Measurements from ENCODE around the gene AACS. TPM values are rescaled to one million over a fixed set of nuclear protein-coding genes. Genes with fewer than 3 reads are reported as not detected.

The AACS gene
- total RNA-seq, 6 experiments from 2014 or later = 3.2 to 11.3 (median 4.8) TPM

- no peak overlapping the region for H3K27ac ChIP-seq
- no peak overlapping the region for H3K4me3 ChIP-seq
- H3K9me3 ChIP-seq = no peaks in the 10 kb centered on the region
- TF ChIP-seq, protein P1, sequence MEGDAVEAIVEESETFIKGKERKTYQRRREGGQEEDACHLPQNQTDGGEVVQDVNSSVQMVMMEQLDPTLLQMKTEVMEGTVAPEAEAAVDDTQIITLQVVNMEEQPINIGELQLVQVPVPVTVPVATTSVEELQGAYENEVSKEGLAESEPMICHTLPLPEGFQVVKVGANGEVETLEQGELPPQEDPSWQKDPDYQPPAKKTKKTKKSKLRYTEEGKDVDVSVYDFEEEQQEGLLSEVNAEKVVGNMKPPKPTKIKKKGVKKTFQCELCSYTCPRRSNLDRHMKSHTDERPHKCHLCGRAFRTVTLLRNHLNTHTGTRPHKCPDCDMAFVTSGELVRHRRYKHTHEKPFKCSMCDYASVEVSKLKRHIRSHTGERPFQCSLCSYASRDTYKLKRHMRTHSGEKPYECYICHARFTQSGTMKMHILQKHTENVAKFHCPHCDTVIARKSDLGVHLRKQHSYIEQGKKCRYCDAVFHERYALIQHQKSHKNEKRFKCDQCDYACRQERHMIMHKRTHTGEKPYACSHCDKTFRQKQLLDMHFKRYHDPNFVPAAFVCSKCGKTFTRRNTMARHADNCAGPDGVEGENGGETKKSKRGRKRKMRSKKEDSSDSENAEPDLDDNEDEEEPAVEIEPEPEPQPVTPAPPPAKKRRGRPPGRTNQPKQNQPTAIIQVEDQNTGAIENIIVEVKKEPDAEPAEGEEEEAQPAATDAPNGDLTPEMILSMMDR (IDR thresholded peaks at IDR 0.05) = no peak
- TF ChIP-seq POLR2A (IDR thresholded peaks at IDR 0.05) = no peak
- 100% methylated on average over 2 of the region's 40 CpGs for WGBS (ENCODE audit: insufficient coverage, low coverage, low lambda C conversion rate, missing lambda C conversion rate)
- peaks cover 0 to 2% (median 0%) of the 10 kb centered on the region in 4 donors for H3K36me3 ChIP-seq
- intact Hi-C loops (cut with DNase I) = no loop called here
- DNase-seq (no peak), ATAC-seq (peak in 1 of 4 donors; percentile 14)
- H3K27me3 ChIP-seq = no peaks in the 10 kb centered on the region
- peaks cover 0 to 3% (median 2%) of the 10 kb centered on the region in 4 donors for H3K4me1 ChIP-seq
These were observed 49.3 kb downstream of the AACS start for GRCh38 chr12:125114365-125115141.

GRCh38 chr12:125120566-125120965 lies 55.3 kb downstream of the AACS start:
- TF ChIP-seq, protein P1 (IDR thresholded peaks at IDR 0.05) = no peak
- TF ChIP-seq POLR2A (IDR thresholded peaks at IDR 0.05) = no peak
- no peaks in the 10 kb centered on the region for H3K9me3 ChIP-seq
- DNase-seq = no peak
- no peaks in the 10 kb centered on the region for H3K27me3 ChIP-seq
- no peak for ATAC-seq
- H3K36me3 ChIP-seq = peaks cover 0 to 2% (median 0%) of the 10 kb centered on the region in 4 donors
- no peak overlapping the region for H3K4me3 ChIP-seq
- no peaks in the 10 kb centered on the region for H3K4me1 ChIP-seq
- WGBS (ENCODE audit: insufficient coverage, low coverage, low lambda C conversion rate, missing lambda C conversion rate) = 96% methylated on average over 10 of the region's 12 CpGs
- intact Hi-C loops (cut with DNase I) = no loop called here
- no peak overlapping the region for H3K27ac ChIP-seq

DNA sequence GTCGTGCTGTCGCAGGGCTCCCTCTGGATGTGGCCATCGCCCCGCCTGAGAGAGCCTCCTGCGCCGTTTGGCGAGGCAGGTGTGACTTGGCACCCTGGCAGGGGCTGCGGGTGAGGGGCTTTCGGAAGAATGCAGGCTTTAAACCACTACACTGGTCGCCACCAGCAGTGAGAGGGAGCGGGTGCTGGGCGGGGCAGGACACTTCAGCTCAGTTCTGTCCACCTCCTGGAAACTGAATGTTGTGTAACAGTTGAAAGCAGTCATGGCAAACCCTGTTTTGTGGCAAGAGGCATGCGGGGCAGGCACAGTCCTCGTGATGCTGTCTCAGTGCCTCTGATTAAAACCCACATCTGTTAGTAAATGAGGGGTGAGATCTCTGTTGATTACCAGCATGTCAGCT lies 55.9 kb downstream of the AACS start:
- H3K27ac ChIP-seq = no peak overlapping the region
- no peak for ATAC-seq
- DNase-seq = no peak
- H3K4me3 ChIP-seq = no peak overlapping the region
- intact Hi-C loops (cut with DNase I) = no loop called here
- no peaks in the 10 kb centered on the region for H3K4me1 ChIP-seq
- H3K9me3 ChIP-seq = no peaks in the 10 kb centered on the region
- H3K27me3 ChIP-seq = no peaks in the 10 kb centered on the region
- no peaks in the 10 kb centered on the region for H3K36me3 ChIP-seq
- no peak for TF ChIP-seq POLR2A (IDR thresholded peaks at IDR 0.05)
- TF ChIP-seq, protein P1 (IDR thresholded peaks at IDR 0.05) = no peak
- 100% methylated on average over 1 of the region's 14 CpGs for WGBS (ENCODE audit: insufficient coverage, low coverage, low lambda C conversion rate, missing lambda C conversion rate)

GRCh38 chr12:125122668-125123067 lies 57.4 kb downstream of the AACS start:
- no peak for ATAC-seq
- WGBS (ENCODE audit: insufficient coverage, low coverage, low lambda C conversion rate, missing lambda C conversion rate) = 80% methylated on average over 1 of the region's 14 CpGs

More at GRCh38 chr12:125122668-125123067, 57.4 kb downstream of the AACS start:
- intact Hi-C loops (cut with DNase I) = no loop called here
- TF ChIP-seq POLR2A (IDR thresholded peaks at IDR 0.05) = no peak
- TF ChIP-seq, protein P1 (IDR thresholded peaks at IDR 0.05) = no peak
- H3K4me3 ChIP-seq = no peak overlapping the region
- DNase-seq = no peak
- no peaks in the 10 kb centered on the region for H3K27me3 ChIP-seq
- no peak overlapping the region for H3K27ac ChIP-seq
- no peaks in the 10 kb centered on the region for H3K9me3 ChIP-seq
- H3K4me1 ChIP-seq = no peaks in the 10 kb centered on the region
- H3K36me3 ChIP-seq = no peaks in the 10 kb centered on the region

Data from right lobe of liver (tissue), 6 donors.